Activated CD4-positive, alpha-beta T cell treated with anti-CD3 and anti-CD28 coated beads, Interleukin-2, amount 10 ng/mL, durations not matched to agents 7 days and 5 days (primary cell): ENCODE measurements around the gene SPATA25. TPM values are rescaled to one million over a fixed set of nuclear protein-coding genes. Genes with fewer than 3 reads are reported as not detected.

ENCODE experiments used
- CTCF ChIA-PET: fragments of 350-600 bp; sonication (Branson Sonifier 250); formaldehyde crosslinking; loops from one replicate; lab custom pipeline; 2021; ENCODE audit warnings: antibody characterized with exemption; lab: Charles Lee
- POLR2A ChIA-PET: fragments of 350-600 bp; sonication (Branson Sonifier 250); formaldehyde crosslinking; loops from one replicate; lab custom pipeline; 2021; ENCODE audit warnings: antibody characterized with exemption; lab: Charles Lee
- DNase-seq: peaks from one replicate; pipeline ENCODE4 v3.0.0-alpha.2; 2020
- H3K27ac Mint-ChIP-seq: one replicate; pipeline ENCODE4 v1.8.0; 2021; ENCODE audit warnings: mild to moderate bottlenecking, moderate library complexity, mixed read lengths
- H3K27me3 Mint-ChIP-seq: one replicate; pipeline ENCODE4 v1.8.0; 2021; ENCODE audit warnings: mixed read lengths
- H3K36me3 Mint-ChIP-seq: one replicate; pipeline ENCODE4 v1.8.0; 2021; ENCODE audit warnings: low read depth, mixed read lengths
- H3K4me1 Mint-ChIP-seq: one replicate; pipeline ENCODE4 v1.8.0; 2021; ENCODE audit warnings: mixed read lengths
- H3K4me3 Mint-ChIP-seq: one replicate; pipeline ENCODE4 v1.8.0; 2021; ENCODE audit warnings: mild to moderate bottlenecking, moderate library complexity, mixed read lengths
- H3K9me3 Mint-ChIP-seq: one replicate; pipeline ENCODE4 v1.8.0; 2021; ENCODE audit warnings: mixed read lengths
- total RNA-seq, 2 experiments: library from RNA; stranded (reverse); gene quantifications; one replicate each; pipeline ENCODE4 v1.2.3, GENCODE V29; 2021

Gene SPATA25
- total RNA-seq, 2 experiments from 2014 or later = 0.56 to 0.84 TPM

DNA sequence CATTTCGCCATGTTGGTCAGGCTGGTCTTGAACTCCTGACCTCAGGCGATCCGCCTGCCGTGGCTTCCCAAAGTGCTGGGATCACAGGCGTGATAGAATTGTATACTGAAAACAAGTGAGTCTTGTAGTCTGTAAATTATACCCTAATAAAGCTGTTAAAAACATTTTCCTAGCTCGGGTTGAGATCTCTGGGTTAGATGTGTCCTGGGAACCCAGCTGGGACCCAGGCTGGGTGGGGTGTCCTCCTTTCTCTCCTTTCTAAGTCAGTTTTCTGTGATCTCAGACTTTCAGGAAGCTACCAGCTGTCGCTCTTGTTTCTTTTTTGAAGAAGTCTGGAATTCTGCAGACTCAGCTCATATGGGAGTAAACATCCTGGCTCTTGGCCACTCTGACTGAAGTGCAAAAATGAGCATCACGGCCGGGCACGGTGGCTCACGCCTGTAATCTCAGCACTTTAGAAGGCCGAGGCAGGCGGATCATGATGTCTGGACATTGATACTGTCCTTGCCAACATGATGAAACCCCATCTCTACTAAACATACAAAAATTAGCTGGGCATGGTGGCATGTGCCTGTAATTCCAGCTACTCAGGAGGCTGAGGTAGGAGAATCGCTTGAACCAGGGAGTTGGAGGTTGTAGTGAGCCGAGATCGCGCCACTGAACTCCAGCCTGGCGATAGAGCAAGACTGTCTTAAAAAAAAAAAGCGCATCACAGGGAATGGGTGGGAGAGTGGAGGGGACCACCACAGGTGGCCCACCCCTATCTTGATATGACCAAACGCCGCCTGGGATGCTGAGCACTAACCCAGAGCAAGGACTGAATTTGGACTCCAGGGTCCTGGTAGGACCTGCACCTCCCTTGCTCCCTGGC lies 37.2 kb upstream of the SPATA25 start:
- Mint-ChIP-seq H3K27ac (no peak overlapping the region), H3K9me3 (no peaks in the 10 kb centered on the region), H3K4me1 (no peaks in the 10 kb centered on the region), H3K36me3 (no peaks in the 10 kb centered on the region), H3K27me3 (peaks cover 12% of the 10 kb centered on the region), H3K4me3 (no peak overlapping the region)
- POLR2A ChIA-PET = no interaction called here
- CTCF ChIA-PET = interaction anchor here (0.6 to 1.7 kb wide), 7 partner anchors 9 to 487 kb away, joined by 3 to 5 read pairs (median 3); no protein-coding TSS in a partner anchor
- DNase-seq = no peak

DNA sequence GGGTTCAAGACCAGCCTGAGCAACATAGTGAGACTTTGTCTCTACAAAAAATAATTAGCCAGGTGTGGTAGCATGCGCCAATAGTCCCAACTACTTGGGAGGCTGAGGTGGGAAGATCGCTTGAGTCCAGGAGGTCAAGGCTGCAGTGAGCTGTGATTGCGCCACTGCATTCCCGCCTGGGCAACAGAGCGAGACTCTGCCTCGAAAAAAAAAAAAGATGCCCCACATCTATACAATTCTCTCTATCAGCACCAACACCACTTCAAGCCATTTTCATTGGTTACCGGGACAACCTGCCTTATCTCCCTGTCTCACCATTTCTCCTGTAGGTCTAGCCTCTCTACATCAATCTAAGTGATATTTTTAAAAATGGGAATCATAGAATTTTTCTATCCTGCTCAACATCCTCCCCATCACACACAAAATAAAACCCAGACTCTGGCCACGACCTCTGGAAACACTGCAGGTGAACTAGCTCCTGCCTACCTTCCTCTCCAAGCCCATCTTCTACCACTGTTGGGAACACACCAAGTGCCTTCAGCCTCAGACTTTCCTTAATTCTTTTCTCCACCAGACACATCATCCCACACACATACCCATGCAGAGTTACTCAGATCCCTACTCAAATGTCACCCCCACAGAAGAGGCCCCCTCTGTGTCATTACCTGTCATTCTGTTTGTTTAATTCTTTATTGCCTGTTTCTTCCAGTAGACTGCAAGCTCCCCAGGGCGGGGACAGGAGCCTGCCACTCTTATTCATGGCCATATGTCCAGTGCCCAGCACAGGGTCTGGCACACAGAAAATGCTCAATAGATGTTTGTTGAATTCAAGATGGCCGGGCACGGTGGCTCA lies 34.1 kb upstream of the SPATA25 start:
- Mint-ChIP-seq H3K27ac (no peak overlapping the region), H3K27me3 (peaks cover 17% of the 10 kb centered on the region), H3K9me3 (no peaks in the 10 kb centered on the region), H3K4me3 (no peak overlapping the region), H3K4me1 (no peaks in the 10 kb centered on the region), H3K36me3 (no peaks in the 10 kb centered on the region)
- POLR2A ChIA-PET = no interaction called here
- DNase-seq = no peak
- CTCF ChIA-PET = interaction anchor here (0.6 to 1.4 kb wide), 5 partner anchors 11 to 1480 kb away, joined by 3 to 5 read pairs (median 4); partner anchors contain the start of gene PCIF1

DNA sequence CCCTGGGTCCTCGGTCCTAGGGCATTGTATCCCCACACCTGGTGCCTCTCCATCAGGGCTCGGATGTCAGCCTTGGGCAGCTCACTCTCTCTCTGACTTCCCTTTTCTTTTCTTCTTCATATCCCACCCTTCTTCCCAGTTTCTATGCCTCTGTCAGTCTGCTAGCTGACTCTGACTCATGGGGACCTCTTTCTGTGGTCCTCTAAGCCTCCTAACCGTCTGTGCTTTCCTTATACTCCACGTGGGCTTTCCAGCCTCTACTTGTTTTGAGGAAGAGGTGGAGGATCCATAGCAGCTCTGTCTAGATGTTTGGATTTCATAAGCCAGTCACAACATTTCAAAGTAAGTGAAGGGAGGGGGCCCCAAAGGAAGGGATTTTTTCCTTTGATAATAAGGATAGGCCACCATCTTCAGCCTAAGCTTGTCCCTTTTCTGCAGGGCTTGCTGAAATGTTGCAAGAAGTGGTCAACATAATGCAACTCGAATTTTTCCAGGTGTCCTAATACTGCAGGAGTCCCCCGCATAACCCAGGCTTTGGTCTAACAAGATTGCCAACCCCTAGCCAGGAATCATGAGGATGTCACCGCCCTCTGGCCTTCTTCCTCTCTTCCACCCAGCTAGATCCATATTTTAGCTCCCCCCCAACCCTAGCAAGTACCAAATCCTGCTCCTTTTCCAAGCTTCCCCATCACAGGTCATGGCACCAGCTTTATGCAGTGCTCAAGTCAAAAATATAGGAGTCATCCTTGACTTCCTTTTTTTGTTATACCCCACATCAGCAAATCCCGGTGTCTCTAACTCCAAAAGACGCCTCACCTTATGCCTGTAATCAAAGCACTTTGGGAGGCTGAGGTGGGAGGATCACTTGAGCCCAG lies 33.3 kb upstream of the SPATA25 start:
- Mint-ChIP-seq H3K36me3 (no peaks in the 10 kb centered on the region), H3K27ac (no peak overlapping the region), H3K4me3 (no peak overlapping the region), H3K9me3 (no peaks in the 10 kb centered on the region), H3K27me3 (peaks cover 22% of the 10 kb centered on the region), H3K4me1 (no peaks in the 10 kb centered on the region)
- POLR2A ChIA-PET = no interaction called here
- no peak for DNase-seq
- CTCF ChIA-PET = interaction anchor here (0.6 to 1.4 kb wide), 2 partner anchors 14 to 46 kb away, joined by 3 to 4 read pairs; partner anchors contain the start of gene PCIF1

DNA sequence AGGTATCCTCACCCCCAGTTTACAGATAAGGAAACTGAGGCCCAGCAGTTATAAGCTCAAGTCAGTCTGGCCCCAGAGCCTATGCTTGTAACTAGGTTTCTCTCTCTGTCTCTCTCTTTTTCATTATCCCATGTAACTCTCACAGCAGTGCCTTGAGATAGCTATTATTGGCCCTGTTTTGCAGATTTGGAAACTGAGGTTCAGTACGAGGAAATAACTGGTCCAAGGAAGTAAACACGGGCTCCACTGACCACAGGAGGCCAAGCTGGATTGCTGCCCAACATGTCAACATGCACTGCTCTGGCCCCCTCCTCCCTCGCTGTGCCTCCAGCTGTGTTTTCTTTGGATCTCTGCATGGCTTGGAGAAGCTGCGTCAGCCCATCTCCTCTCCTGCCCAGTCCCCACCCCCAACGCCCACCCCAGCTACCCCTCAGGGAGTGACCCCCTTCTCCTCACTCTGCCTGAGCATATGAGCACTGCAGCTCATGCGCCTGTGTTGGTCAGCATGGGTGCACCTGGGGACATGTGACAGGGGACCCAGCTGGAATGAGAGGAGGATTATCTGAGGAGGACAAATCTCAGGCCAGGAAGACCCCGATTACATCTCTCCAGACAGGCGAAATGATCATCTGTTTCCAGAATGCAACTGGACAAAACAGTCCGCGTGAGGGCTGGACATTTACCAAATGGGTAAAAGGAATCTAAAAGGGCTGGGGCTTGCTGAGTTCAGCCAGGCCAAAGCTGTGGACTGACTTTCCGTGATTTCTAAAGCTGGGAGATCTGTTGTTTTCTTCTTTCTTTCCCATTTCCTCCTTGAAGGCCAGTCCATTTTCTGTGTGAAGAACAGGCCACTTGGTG lies 32.3 kb upstream of the SPATA25 start:
- Mint-ChIP-seq H3K9me3 (no peaks in the 10 kb centered on the region), H3K27me3 (peaks cover 22% of the 10 kb centered on the region), H3K36me3 (no peaks in the 10 kb centered on the region), H3K4me3 (no peak overlapping the region), H3K4me1 (no peaks in the 10 kb centered on the region), H3K27ac (no peak overlapping the region)
- ChIA-PET POLR2A (no interaction called here), CTCF (interaction anchor here (1.4 kb wide), 2 partner anchors 15 to 49 kb away, joined by 3 to 4 read pairs; partner anchors contain the start of gene PCIF1)
- no peak for DNase-seq

DNA sequence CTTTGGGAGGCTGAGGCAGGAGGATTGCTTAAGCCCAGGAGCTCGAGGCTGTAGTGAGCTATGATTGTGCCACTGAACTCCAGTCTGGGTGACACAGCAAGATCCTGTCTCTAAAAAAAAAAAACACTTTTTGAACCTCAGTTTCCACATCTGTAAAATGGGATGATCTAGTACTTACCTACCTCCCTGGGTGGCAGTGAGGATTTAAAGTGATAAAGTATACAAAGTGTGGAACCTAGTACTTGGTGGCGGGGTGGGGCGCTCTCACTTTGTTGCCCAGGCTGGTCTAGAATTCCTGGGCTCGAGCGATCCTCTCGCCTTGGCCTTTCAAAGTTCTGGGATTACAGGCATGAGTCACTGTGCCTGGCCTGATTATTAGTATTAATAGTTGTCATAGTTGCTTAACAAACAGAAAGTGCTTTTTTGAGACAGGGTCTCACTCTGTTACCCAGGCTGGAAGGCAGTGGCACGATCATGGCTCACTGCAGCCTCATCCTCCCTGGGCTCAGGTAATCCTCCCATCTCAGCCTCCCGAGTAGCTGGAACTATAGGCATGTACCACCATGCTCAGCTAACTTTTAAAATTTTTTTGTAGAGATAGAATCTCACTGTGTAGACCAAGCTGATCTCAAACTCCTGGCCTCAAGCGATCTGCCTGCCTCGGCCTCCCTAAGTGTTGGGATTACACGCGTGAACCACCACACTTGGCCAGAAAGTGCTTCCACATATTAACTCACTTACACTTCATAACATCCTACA lies 31.5 kb upstream of the SPATA25 start:
- ChIA-PET POLR2A (no interaction called here), CTCF (interaction anchor here (1.4 kb wide), 1 partner anchor 49 kb away, joined by 3 read pairs; no protein-coding TSS in a partner anchor)
- Mint-ChIP-seq H3K27me3 (peaks cover 30% of the 10 kb centered on the region), H3K36me3 (no peaks in the 10 kb centered on the region), H3K9me3 (no peaks in the 10 kb centered on the region), H3K27ac (no peak overlapping the region), H3K4me3 (no peak overlapping the region), H3K4me1 (peaks cover 4% of the 10 kb centered on the region)
- DNase-seq = no peak

DNA sequence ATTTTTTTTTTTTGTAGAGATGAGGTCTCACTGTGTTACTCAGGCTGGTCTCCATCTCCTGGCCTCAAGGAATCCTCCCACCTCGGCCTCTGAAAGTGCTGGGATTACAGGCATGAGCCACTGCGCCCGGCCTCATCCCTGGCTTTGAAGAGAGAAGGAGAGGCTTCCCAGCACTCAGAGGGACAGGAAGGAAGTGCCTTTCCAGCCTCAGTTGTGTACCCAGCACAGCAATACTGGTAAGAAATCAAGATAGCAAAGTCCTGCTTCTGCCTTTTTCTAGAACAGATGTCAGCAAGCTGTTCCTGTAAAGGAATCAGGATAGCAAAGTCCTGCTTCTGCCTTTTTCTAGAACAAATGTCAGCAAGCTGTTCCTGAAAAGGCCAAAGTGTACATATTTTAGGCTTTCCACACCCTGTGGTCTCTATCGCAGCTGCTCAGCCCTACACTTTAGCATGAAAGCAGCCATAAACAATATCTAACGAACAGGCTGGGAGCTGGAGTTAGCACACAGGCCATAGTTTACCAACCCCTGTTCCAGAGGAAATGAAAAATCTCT lies 30.8 kb upstream of the SPATA25 start:
- CTCF ChIA-PET = interaction anchor here (1.4 kb wide), 1 partner anchor 48 kb away, joined by 3 read pairs; no protein-coding TSS in a partner anchor
- POLR2A ChIA-PET = no interaction called here
- peaks cover 4% of the 10 kb centered on the region for H3K4me1 Mint-ChIP-seq
- no peaks in the 10 kb centered on the region for H3K36me3 Mint-ChIP-seq
- H3K9me3 Mint-ChIP-seq = no peaks in the 10 kb centered on the region
- DNase-seq = no peak
- no peak overlapping the region for H3K27ac Mint-ChIP-seq
- H3K4me3 Mint-ChIP-seq = no peak overlapping the region
- peaks cover 30% of the 10 kb centered on the region for H3K27me3 Mint-ChIP-seq

DNA sequence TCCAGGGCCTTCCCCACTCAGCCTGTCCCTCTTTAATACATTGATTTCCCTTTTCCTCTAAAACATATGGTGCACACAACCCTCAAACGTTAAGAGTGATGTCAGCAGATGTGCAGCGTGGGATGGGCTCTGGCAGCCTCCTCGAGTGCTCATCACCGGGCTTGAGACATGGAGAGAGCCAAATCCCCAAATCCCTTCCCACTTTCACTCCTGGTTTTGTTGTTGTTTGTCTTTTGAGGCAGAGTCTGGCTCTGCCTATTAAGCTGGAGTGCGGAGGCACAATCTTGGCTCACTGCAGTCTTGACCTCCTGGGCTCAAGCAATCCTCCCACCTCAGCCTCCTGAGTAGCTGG lies 30.3 kb upstream of the SPATA25 start:
- H3K4me1 Mint-ChIP-seq = peaks cover 4% of the 10 kb centered on the region
- H3K27me3 Mint-ChIP-seq = peaks cover 28% of the 10 kb centered on the region
- H3K36me3 Mint-ChIP-seq = no peaks in the 10 kb centered on the region
- H3K9me3 Mint-ChIP-seq = no peaks in the 10 kb centered on the region
- ChIA-PET POLR2A (no interaction called here), CTCF (interaction anchor here (0.8 kb wide), 1 partner anchor 33 kb away, joined by 3 read pairs; no protein-coding TSS in a partner anchor)
- H3K27ac Mint-ChIP-seq = no peak overlapping the region
- H3K4me3 Mint-ChIP-seq = no peak overlapping the region
- no peak for DNase-seq

DNA sequence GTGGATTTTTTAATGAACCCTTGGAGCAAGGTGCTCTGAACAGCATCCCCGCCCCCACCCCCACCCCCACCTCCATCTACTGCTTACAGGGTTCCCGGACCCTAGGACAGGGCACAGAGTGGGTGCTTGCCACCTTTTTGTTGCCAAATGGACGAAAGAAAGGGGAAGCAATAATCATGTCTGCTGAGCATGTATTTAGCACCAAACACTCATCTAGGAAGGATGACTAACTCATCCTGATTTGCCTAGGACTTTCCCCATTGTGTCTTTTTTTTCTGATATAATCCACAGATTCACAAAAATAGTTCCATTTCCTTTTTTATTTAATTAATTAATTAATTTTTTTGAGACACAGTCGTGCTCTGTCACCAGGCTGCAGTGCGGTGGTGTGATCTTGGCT lies 25.7 kb upstream of the SPATA25 start:
- no peak for DNase-seq
- Mint-ChIP-seq H3K27me3 (peaks cover 26% of the 10 kb centered on the region), H3K9me3 (no peaks in the 10 kb centered on the region), H3K27ac (no peak overlapping the region), H3K4me3 (no peak overlapping the region), H3K36me3 (no peaks in the 10 kb centered on the region), H3K4me1 (peaks cover 22% of the 10 kb centered on the region)
- ChIA-PET CTCF (no interaction called here), POLR2A (no interaction called here)

DNA sequence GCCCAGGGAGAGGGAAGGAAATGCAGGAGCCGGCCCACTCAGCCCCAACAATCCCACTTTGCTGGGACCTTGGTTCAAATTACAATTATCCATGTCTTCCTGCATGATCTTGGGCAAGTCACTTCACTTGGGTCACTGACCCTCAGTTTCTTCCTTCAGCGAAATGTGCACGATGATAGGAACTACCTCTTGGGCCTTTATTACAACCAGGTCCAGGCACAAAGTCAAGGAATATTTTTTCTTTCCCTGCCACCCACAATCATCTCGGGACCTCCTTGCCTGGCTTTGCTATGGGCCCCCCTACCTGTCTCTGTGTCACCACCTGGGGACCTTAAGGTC lies 24.9 kb upstream of the SPATA25 start:
- H3K27me3 Mint-ChIP-seq = peaks cover 26% of the 10 kb centered on the region
- ChIA-PET CTCF (no interaction called here), POLR2A (no interaction called here)
- DNase-seq = no peak
- H3K36me3 Mint-ChIP-seq = no peaks in the 10 kb centered on the region
- no peak overlapping the region for H3K4me3 Mint-ChIP-seq
- peaks cover 22% of the 10 kb centered on the region for H3K4me1 Mint-ChIP-seq
- no peak overlapping the region for H3K27ac Mint-ChIP-seq
- no peaks in the 10 kb centered on the region for H3K9me3 Mint-ChIP-seq

DNA sequence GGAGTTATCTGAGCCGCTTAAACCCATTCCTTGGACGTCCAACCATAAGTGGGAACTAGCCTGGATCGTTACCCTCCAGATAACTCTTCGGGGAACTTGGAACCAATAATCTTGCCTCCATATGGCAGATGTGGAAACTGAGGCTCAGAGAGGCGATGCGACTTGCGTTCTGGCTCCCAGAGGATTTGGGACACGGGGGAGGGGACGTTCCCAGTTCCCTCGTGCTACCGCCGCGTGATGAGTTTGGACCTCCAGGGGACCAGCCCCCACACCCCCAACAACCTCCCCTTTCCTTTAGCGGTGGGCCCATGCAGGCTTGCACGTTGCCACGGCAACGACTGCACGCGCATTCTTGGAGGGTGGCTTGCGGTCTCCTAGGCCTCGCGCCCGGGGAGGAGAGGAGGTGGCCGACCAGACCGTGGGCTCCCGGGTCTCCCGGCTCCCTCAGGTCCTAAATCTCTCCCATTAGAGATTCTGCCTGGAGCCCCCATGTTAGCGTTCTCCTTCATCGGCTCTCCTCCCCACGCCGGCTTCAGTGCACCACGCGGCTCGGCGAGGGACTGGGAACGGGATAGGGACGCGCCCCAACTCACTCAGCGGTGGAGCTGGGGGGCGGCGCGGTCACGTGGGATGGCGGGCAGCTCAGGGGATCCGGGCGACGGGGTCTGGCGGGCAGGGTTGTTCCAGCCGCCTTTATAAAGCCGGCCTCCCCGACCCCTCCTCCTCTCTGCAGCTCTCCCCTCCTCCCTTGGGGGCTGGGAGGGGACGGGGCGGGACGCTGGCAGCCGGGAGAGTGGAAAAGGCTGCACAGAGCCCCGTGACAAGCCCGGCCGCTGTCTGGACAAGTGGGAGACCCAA lies 24.3 kb upstream of the SPATA25 start, which contains the start of gene PLTP:
Gene PLTP, minus strand, starts transcription at position 670 of the 858 bp plus-strand sequence. CDS start 703 bp downstream, outside the sequence.
- H3K27me3 Mint-ChIP-seq = peaks cover 26% of the 10 kb centered on the region
- DNase-seq = peak; percentile 27
- CTCF ChIA-PET = no interaction called here
- no peaks in the 10 kb centered on the region for H3K9me3 Mint-ChIP-seq
- no peaks in the 10 kb centered on the region for H3K36me3 Mint-ChIP-seq
- POLR2A ChIA-PET = no interaction called here
- peak within 1 kb of the TSS; percentile 62 for H3K27ac Mint-ChIP-seq
- peaks cover 22% of the 10 kb centered on the region for H3K4me1 Mint-ChIP-seq
- peak within 1 kb of the TSS; percentile 65 for H3K4me3 Mint-ChIP-seq
